ENCODE data around the gene DMD. TPM values are rescaled to one million over a fixed set of nuclear protein-coding genes. Genes with fewer than 3 reads are reported as not detected.

DMD gene
- total RNA-seq, 4 donors from 2014 or later: 27.7 to 54.7 (median 34.4) TPM

- no peak for ATAC-seq (ENCODE audit: low FRiP score)
- DNase-seq (ENCODE audit: low spot score): no peak
- no peak for TF ChIP-seq CTCF (IDR thresholded peaks at IDR 0.05)
These were observed 1890.6 kb downstream of the DMD start for GRCh38 chrX:31320740-31321139.

- no peak for TF ChIP-seq CTCF (IDR thresholded peaks at IDR 0.05)
- ATAC-seq (ENCODE audit: low FRiP score): no peak
These were observed 1891.8 kb downstream of the DMD start for GRCh38 chrX:31319586-31319985.

GRCh38 chrX:31318866-31319265 lies 1892.5 kb downstream of the DMD start:
- no peak for TF ChIP-seq CTCF (IDR thresholded peaks at IDR 0.05)
- ATAC-seq (ENCODE audit: low FRiP score): no peak
- no peak for DNase-seq (ENCODE audit: low spot score)

More at GRCh38 chrX:31319586-31319985, 1891.8 kb downstream of the DMD start:
- no peak for DNase-seq (ENCODE audit: low spot score)

GRCh38 chrX:31316340-31316991 lies 1894.9 kb downstream of the DMD start:
- TF ChIP-seq CTCF (IDR thresholded peaks at IDR 0.05): no peak
- DNase-seq (ENCODE audit: low spot score) (no peak), ATAC-seq (ENCODE audit: low FRiP score) (no peak)

- no peak for ATAC-seq (ENCODE audit: low FRiP score)
- no peak for TF ChIP-seq CTCF (IDR thresholded peaks at IDR 0.05)
- DNase-seq (ENCODE audit: low spot score): no peak
These were observed 1896.4 kb downstream of the DMD start for GRCh38 chrX:31314921-31315320.

GRCh38 chrX:31307952-31308351 lies 1903.4 kb downstream of the DMD start:
- no peak for ATAC-seq (ENCODE audit: low FRiP score)
- no peak for DNase-seq (ENCODE audit: low spot score)
- TF ChIP-seq CTCF (IDR thresholded peaks at IDR 0.05): no peak

GRCh38 chrX:31302573-31303075 lies 1908.7 kb downstream of the DMD start:
- ATAC-seq (ENCODE audit: low FRiP score): no peak
- DNase-seq (ENCODE audit: low spot score): no peak
- no peak for TF ChIP-seq CTCF (IDR thresholded peaks at IDR 0.05)
